Endothelial cell of umbilical vein (primary cell): ENCODE measurements around the gene ZBTB8A. TPM values are rescaled to one million over a fixed set of nuclear protein-coding genes. Genes with fewer than 3 reads are reported as not detected.
A peak's percentile ranks its signal among the peaks of the same experiment; 100 is the strongest.

ENCODE experiments used
- BruUV-seq: library from RNA; stranded (reverse); fragments of 400-500 nt; replicated peaks from 2 replicates; lab custom pipeline; 2021; lab: Mats Ljungman, UMichigan
- CTCF ChIA-PET: fragments of 300-600, 350-600 bp; sonication (Branson Sonifier 250); formaldehyde crosslinking; loops from one replicate; lab custom pipeline; 2021; ENCODE audit warnings: antibody characterized with exemption, inconsistent platforms; lab: Charles Lee
- POLR2A ChIA-PET: fragments of 300-600, 350-600 bp; sonication (Branson Sonifier 250); formaldehyde crosslinking; loops from one replicate; lab custom pipeline; 2021; ENCODE audit warnings: antibody characterized with exemption, inconsistent platforms; lab: Charles Lee
- DNase-seq: peaks from one replicate; pipeline ENCODE4 v3.0.0-alpha.2; 2011; ENCODE audit warnings: low read depth, low spot score
- FAIRE-seq: peaks from 2 replicates; lab custom pipeline; 2011; peaks lifted over from hg19 to GRCh38; lab: Jason Lieb, UNC
- H2AFZ ChIP-seq: 2 replicates; pipeline ENCODE4 v1.6.0; 2012; ENCODE audit warnings: low read depth, low read length, control low read depth, inconsistent platforms
- H3K27ac ChIP-seq: 2 replicates; pipeline ENCODE4 v1.5.1; 2011; ENCODE audit warnings: low read depth, mild to moderate bottlenecking, control low read depth, low read length, moderate library complexity; ENCODE audit not compliant: insufficient read depth
- H3K27me3 ChIP-seq, 2 experiments: 2 replicates each; pipeline versions ENCODE4 v1.6.0 to v1.6.1; 2011; ENCODE audit warnings: low read length in 2 of 2, mixed read lengths in 1 of 2; ENCODE audit not compliant: control insufficient read depth in 2 of 2, insufficient read depth in 2 of 2
- H3K36me3 ChIP-seq, 2 experiments: 2 replicates in 1 of 2; 3 replicates in 1 of 2; pipeline ENCODE4 v1.5.1; 2011; ENCODE audit warnings: low read length in 2 of 2, mild to moderate bottlenecking in 1 of 2, moderate library complexity in 1 of 2; ENCODE audit not compliant: control insufficient read depth in 2 of 2, insufficient read depth in 2 of 2; ENCODE audit errors: extremely low read depth in 1 of 2
- H3K4me1 ChIP-seq: 3 replicates; pipeline ENCODE4 v1.5.1; 2011; ENCODE audit warnings: mild to moderate bottlenecking, low read length; ENCODE audit not compliant: control insufficient read depth, insufficient read depth; ENCODE audit errors: extremely low read depth
- H3K4me2 ChIP-seq: 2 replicates; pipeline ENCODE4 v1.6.1; 2011; ENCODE audit warnings: low read length, control low read depth, mixed read lengths; ENCODE audit not compliant: insufficient read depth
- H3K4me3 ChIP-seq, 3 experiments: fragments of 200-600 bp in 1 of 3; sonication (generic), shearing (Covaris generic) in 1 of 3; replicated peaks in 1 of 3; 2 replicates each; pipeline ENCODE4 v1.5.1; 2011 to 2016; ENCODE audit warnings: control low read depth in 3 of 3, low read length in 3 of 3, mild to moderate bottlenecking in 2 of 3, inconsistent platforms in 1 of 3, low read depth in 1 of 3, moderate library complexity in 1 of 3; ENCODE audit not compliant: insufficient read depth in 1 of 3
- H3K79me2 ChIP-seq: 2 replicates; pipeline ENCODE4 v1.6.0; 2012; ENCODE audit warnings: low read length, inconsistent platforms; ENCODE audit not compliant: control insufficient read depth, insufficient read depth
- H3K9ac ChIP-seq: replicated peaks from 2 replicates; pipeline ENCODE3; 2011; ENCODE audit warnings: low read length, control low read depth; ENCODE audit not compliant: insufficient read depth; ENCODE audit errors: extremely low read depth
- H3K9me1 ChIP-seq: replicated peaks from 3 replicates; pipeline ENCODE4 v1.6.0; 2011; ENCODE audit warnings: mild to moderate bottlenecking, low read length; ENCODE audit not compliant: control insufficient read depth, insufficient read depth; ENCODE audit errors: extremely low read depth
- H3K9me3 ChIP-seq: replicated peaks from 2 replicates; pipeline ENCODE4 v1.5.1; 2012; ENCODE audit warnings: low read length, inconsistent platforms; ENCODE audit not compliant: control insufficient read depth, insufficient read depth
- H4K20me1 ChIP-seq: replicated peaks from 2 replicates; pipeline ENCODE3; 2011; ENCODE audit warnings: mild to moderate bottlenecking, low read length; ENCODE audit not compliant: control insufficient read depth, insufficient read depth; ENCODE audit errors: extremely low read depth
- CTCF ChIP-seq, 2 donors: IDR thresholded peaks; 1 replicate in 1 of 2; 2 replicates in 1 of 2; pipeline ENCODE4 v1.5.1; 2011; ENCODE audit warnings: low read length in 2 of 2, mild to moderate bottlenecking in 2 of 2, moderate library complexity in 2 of 2, control low read depth in 1 of 2, inconsistent platforms in 1 of 2, low read depth in 1 of 2; ENCODE audit not compliant: insufficient read depth in 1 of 2; ENCODE audit errors: extremely low read depth in 1 of 2
- EZH2 ChIP-seq: IDR thresholded peaks from 2 replicates; pipeline ENCODE4 v1.6.1; 2012; ENCODE audit warnings: borderline replicate concordance, low read depth, mild to moderate bottlenecking, moderate library complexity, low read length, inconsistent platforms; ENCODE audit not compliant: severe bottlenecking
- FOS ChIP-seq: IDR thresholded peaks from 2 replicates; pipeline ENCODE4 v1.6.1; 2011; ENCODE audit warnings: mild to moderate bottlenecking, low read length, moderate library complexity, borderline replicate concordance; ENCODE audit not compliant: insufficient read depth
- GATA2 ChIP-seq: IDR thresholded peaks from 2 replicates; pipeline ENCODE4 v1.7.0; 2011; ENCODE audit warnings: low read depth, mild to moderate bottlenecking, moderate library complexity, mixed read lengths, low read length; ENCODE audit not compliant: insufficient read length, insufficient read depth
- JUN ChIP-seq: IDR thresholded peaks from 2 replicates; pipeline ENCODE4 v1.6.1; 2011; ENCODE audit warnings: borderline replicate concordance, low read depth; ENCODE audit not compliant: insufficient read length, insufficient read depth
- MAX ChIP-seq: IDR thresholded peaks from 2 replicates; pipeline ENCODE4 v1.6.1; 2011; ENCODE audit not compliant: insufficient read depth, insufficient read length
- MYC ChIP-seq: IDR thresholded peaks from one replicate; pipeline ENCODE4 v1.6.1; 2011; ENCODE audit warnings: mild to moderate bottlenecking, low read depth, low read length
- POLR2A ChIP-seq: IDR thresholded peaks from 2 replicates; pipeline ENCODE4 v1.6.1; 2012; ENCODE audit warnings: low read depth, mild to moderate bottlenecking, control low read depth, low read length
- POLR2AphosphoS5 ChIP-seq: IDR thresholded peaks from 2 replicates; pipeline ENCODE4 v1.6.1; 2012; ENCODE audit warnings: low read depth, mild to moderate bottlenecking, control low read depth, low read length, moderate library complexity; ENCODE audit not compliant: insufficient read depth
- dilution Hi-C: fragments of 300-500 bp; cut with MboI; formaldehyde crosslinking; loops from one replicate; pipeline ENCODE4 v1.15.0; 2019; ENCODE audit warnings: low sequenced_read_pairs; ENCODE audit not compliant: extremely low pct_ligation_motif_present
- intact Hi-C: fragments of 100-400 bp; cut with micrococcal nuclease; formaldehyde crosslinking; loops from one replicate; pipeline ENCODE4 v1.10.0; 2022
- polyA plus RNA-seq, 4 experiments: library from polyadenylated mRNA; depleted of rRNA in 3 of 4; stranded (reverse) in 3 of 4; unstranded in 1 of 4; fragments of >200 nt; gene quantifications; 2 replicates each; pipeline versions ENCODE4 v1.2.1 to v1.2.3, GENCODE V29; 2011 to 2012; ENCODE audit warnings: missing spikeins in 1 of 4
- total RNA-seq: library from RNA; stranded (reverse); gene quantifications from 2 replicates; pipeline ENCODE4 v1.2.3, GENCODE V29; 2021

The ZBTB8A gene
- total and polyA plus RNA-seq, 2 donors (not counting 3 experiments of a cell fraction or from before 2014, with no cell fraction given) = 3.1 to 9.6 TPM

GRCh38 chr1:32546611-32547010 lies 7.4 kb downstream of the ZBTB8A start:
- Histone ChIP-seq H3K27me3 (no peaks in the 10 kb centered on the region), H3K4me1 (peaks cover 7% of the 10 kb centered on the region), H3K9me1 (no peaks in the 10 kb centered on the region), H3K9ac (no peak overlapping the region), H3K9me3 (no peaks in the 10 kb centered on the region), H3K4me3 (no peak overlapping the region), H4K20me1 (no peaks in the 10 kb centered on the region), H3K27ac (no peak overlapping the region), H3K79me2 (peaks cover 8% of the 10 kb centered on the region), H3K36me3 (no peaks in the 10 kb centered on the region), H3K4me2 (no peak overlapping the region), H2AFZ (no peak overlapping the region)
- no TSS peak for BruUV-seq
- ChIA-PET CTCF (no interaction called here), POLR2A (no interaction called here)
- TF ChIP-seq POLR2AphosphoS5 (no peak), FOS (no peak), JUN (no peak), EZH2 (no peak), POLR2A (no peak), GATA2 (no peak), MAX (no peak), MYC (no peak), CTCF (IDR thresholded peaks at IDR 0.05; ENCODE audit: extremely low read depth in 1 of 2, insufficient read depth in 1 of 2, low read depth in 1 of 2, low read length in 2 of 2) (no peak)
- peak; percentile 90 for DNase-seq
- no peak for FAIRE-seq
- intact Hi-C loops (no loop called here), dilution Hi-C loops (no loop called here)
